HepG2 (cell line): ENCODE data around the gene CMTM3. TPM values are rescaled to one million over a fixed set of nuclear protein-coding genes. Genes with fewer than 3 reads are reported as not detected.

ENCODE experiments used
- FOSL2 ChIP-seq: sonication (generic); formaldehyde crosslinking; IDR thresholded peaks from 2 replicates; pipeline ENCODE4 v1.4.0; 2020; ENCODE audit warnings: missing genetic modification reagents
- GATAD2A ChIP-seq: IDR thresholded peaks from 2 replicates; pipeline ENCODE4 v1.6.1; 2016
- GZF1 ChIP-seq: sonication (generic); formaldehyde crosslinking; IDR thresholded peaks from 2 replicates; pipeline ENCODE4 v1.5.1; 2020; ENCODE audit warnings: mild to moderate bottlenecking, missing genetic modification reagents
- HNRNPUL1 ChIP-seq: fragments of 200-400 bp; formaldehyde crosslinking; IDR thresholded peaks from 2 replicates; pipeline ENCODE4 v1.6.1; 2017; ENCODE audit warnings: low read depth, mild to moderate bottlenecking, low read length, moderate library complexity
- KLF15 ChIP-seq: sonication (generic); formaldehyde crosslinking; IDR thresholded peaks from 2 replicates; pipeline ENCODE4 v1.8.1; 2023; ENCODE audit warnings: borderline replicate concordance, mild to moderate bottlenecking, inconsistent platforms, missing genetic modification reagents, mixed read lengths
- KLF16 ChIP-seq, 2 experiments: sonication (generic) in 1 of 2; formaldehyde crosslinking in 1 of 2; IDR thresholded peaks; 2 replicates each; pipeline versions ENCODE4 v1.6.1 to v1.8.0; 2016 to 2023; ENCODE audit warnings: missing genetic modification reagents in 2 of 2, missing compliant biosample characterization in 1 of 2
- MBNL3 ChIP-seq: fragments of 250-450 bp; sonication (Bioruptor Pico); conservative IDR thresholded peaks from 2 replicates; pipeline ENCODE4 v1.8.0; 2022; ENCODE audit warnings: mild to moderate bottlenecking, inconsistent platforms
- RARA ChIP-seq: IDR thresholded peaks from 2 replicates; pipeline ENCODE4 v1.6.1; 2016; ENCODE audit warnings: missing genetic modification reagents, missing compliant biosample characterization
- RBFOX2 ChIP-seq: fragments of 200-400 bp; formaldehyde crosslinking; IDR thresholded peaks from 2 replicates; pipeline ENCODE4 v1.6.1; 2017; ENCODE audit warnings: low read depth, mild to moderate bottlenecking, low read length
- RORA ChIP-seq: sonication (generic); formaldehyde crosslinking; IDR thresholded peaks from 2 replicates; pipeline ENCODE4 v1.5.0; 2020; ENCODE audit warnings: mild to moderate bottlenecking, missing genetic modification reagents, moderate library complexity
- SALL1 ChIP-seq: sonication (generic); formaldehyde crosslinking; IDR thresholded peaks from 2 replicates; pipeline ENCODE4 v1.8.0; 2022; ENCODE audit warnings: mild to moderate bottlenecking, missing genetic modification reagents
- TBX3 ChIP-seq: fragments of 450-650 bp; IDR thresholded peaks from 2 replicates; pipeline ENCODE4 v1.6.1; 2017; ENCODE audit warnings: antibody characterized with exemption, mild to moderate bottlenecking, inconsistent platforms, borderline replicate concordance
- ZFP36L2 ChIP-seq: sonication (generic); formaldehyde crosslinking; IDR thresholded peaks from 2 replicates; pipeline ENCODE4 v1.4.0; 2020; ENCODE audit warnings: missing genetic modification reagents
- ZNF138 ChIP-seq: sonication (generic); formaldehyde crosslinking; IDR thresholded peaks from 2 replicates; pipeline ENCODE4 v1.5.0; 2020; ENCODE audit warnings: mild to moderate bottlenecking, low read depth, missing genetic modification reagents
- ZNF746 ChIP-seq: sonication (generic); formaldehyde crosslinking; IDR thresholded peaks from 2 replicates; pipeline ENCODE4 v1.8.0; 2022; ENCODE audit warnings: mild to moderate bottlenecking, missing genetic modification reagents
- polyA plus RNA-seq, 8 experiments: library from polyadenylated mRNA; depleted of rRNA in 3 of 8; stranded (reverse) in 7 of 8; unstranded in 1 of 8; fragments of >200 nt; fragmentation: Illumina TruSeq in 4 of 8; extraction: Trizol in 4 of 8; gene quantifications; 2 replicates each; pipeline versions ENCODE4 v1.2.1 to v1.2.3, GENCODE V29; 2011 to 2016; ENCODE audit warnings: low read depth in 4 of 8, missing spikeins in 1 of 8, mixed read lengths in 1 of 8; ENCODE audit not compliant: insufficient read depth in 1 of 8
- total RNA-seq, 5 experiments: library from RNA; depleted of rRNA; stranded (reverse); fragments of >200 nt; fragmentation: Illumina TruSeq; extraction: Trizol; gene quantifications; 2 replicates each; pipeline ENCODE4 v1.2.3, GENCODE V29; 2016; ENCODE audit warnings: low read depth in 1 of 5
- TF ChIP-seq, protein P1 (sequence below): sonication (generic); formaldehyde crosslinking; IDR thresholded peaks from 2 replicates; pipeline ENCODE4 v1.4.0; 2020; ENCODE audit warnings: mild to moderate bottlenecking, missing genetic modification reagents
- TF ChIP-seq, protein P2 (sequence below): sonication (generic); formaldehyde crosslinking; IDR thresholded peaks from 2 replicates; pipeline ENCODE4 v1.4.0; 2020; ENCODE audit warnings: low read depth, missing genetic modification reagents
- TF ChIP-seq, protein P3 (sequence below): sonication (generic); formaldehyde crosslinking; IDR thresholded peaks from 2 replicates; pipeline ENCODE4 v1.5.1; 2020; ENCODE audit warnings: mild to moderate bottlenecking, missing genetic modification reagents, moderate library complexity

CMTM3 gene
- total and polyA plus RNA-seq, 2 of the 13 experiments (the other 11 are each of a cell fraction or from before 2014, with no cell fraction given): 29.2 to 48.7 TPM

DNA sequence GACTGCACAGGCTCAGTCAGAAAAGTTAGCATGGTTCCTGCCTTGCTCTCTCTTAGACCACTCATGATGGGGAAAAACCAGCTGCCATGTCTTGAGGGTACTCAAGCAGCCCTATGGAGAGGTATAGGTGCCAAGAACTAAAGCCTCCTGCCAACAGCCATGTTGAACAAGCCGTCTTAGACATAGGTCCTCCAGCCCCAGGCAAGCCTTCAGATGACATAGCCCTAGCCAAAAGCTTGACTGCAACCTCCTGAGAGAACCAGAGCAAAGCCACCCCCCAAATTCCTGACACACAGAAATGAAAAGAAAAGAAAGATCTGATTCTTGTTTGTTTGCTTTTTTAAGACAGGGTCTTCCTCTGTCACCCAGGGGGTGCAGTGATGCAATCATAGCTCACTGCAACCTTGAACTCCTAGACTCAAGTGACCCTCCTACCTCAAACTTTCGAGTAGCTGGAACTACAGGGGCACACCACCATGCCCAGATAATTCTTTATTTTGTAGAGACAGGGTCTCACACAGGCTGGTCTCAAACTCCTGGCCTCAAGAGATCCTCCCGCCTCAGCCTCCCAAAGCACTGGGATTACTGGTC, 36.3 kb downstream of the CMTM3 start (continued):
- TF ChIP-seq, protein P1, sequence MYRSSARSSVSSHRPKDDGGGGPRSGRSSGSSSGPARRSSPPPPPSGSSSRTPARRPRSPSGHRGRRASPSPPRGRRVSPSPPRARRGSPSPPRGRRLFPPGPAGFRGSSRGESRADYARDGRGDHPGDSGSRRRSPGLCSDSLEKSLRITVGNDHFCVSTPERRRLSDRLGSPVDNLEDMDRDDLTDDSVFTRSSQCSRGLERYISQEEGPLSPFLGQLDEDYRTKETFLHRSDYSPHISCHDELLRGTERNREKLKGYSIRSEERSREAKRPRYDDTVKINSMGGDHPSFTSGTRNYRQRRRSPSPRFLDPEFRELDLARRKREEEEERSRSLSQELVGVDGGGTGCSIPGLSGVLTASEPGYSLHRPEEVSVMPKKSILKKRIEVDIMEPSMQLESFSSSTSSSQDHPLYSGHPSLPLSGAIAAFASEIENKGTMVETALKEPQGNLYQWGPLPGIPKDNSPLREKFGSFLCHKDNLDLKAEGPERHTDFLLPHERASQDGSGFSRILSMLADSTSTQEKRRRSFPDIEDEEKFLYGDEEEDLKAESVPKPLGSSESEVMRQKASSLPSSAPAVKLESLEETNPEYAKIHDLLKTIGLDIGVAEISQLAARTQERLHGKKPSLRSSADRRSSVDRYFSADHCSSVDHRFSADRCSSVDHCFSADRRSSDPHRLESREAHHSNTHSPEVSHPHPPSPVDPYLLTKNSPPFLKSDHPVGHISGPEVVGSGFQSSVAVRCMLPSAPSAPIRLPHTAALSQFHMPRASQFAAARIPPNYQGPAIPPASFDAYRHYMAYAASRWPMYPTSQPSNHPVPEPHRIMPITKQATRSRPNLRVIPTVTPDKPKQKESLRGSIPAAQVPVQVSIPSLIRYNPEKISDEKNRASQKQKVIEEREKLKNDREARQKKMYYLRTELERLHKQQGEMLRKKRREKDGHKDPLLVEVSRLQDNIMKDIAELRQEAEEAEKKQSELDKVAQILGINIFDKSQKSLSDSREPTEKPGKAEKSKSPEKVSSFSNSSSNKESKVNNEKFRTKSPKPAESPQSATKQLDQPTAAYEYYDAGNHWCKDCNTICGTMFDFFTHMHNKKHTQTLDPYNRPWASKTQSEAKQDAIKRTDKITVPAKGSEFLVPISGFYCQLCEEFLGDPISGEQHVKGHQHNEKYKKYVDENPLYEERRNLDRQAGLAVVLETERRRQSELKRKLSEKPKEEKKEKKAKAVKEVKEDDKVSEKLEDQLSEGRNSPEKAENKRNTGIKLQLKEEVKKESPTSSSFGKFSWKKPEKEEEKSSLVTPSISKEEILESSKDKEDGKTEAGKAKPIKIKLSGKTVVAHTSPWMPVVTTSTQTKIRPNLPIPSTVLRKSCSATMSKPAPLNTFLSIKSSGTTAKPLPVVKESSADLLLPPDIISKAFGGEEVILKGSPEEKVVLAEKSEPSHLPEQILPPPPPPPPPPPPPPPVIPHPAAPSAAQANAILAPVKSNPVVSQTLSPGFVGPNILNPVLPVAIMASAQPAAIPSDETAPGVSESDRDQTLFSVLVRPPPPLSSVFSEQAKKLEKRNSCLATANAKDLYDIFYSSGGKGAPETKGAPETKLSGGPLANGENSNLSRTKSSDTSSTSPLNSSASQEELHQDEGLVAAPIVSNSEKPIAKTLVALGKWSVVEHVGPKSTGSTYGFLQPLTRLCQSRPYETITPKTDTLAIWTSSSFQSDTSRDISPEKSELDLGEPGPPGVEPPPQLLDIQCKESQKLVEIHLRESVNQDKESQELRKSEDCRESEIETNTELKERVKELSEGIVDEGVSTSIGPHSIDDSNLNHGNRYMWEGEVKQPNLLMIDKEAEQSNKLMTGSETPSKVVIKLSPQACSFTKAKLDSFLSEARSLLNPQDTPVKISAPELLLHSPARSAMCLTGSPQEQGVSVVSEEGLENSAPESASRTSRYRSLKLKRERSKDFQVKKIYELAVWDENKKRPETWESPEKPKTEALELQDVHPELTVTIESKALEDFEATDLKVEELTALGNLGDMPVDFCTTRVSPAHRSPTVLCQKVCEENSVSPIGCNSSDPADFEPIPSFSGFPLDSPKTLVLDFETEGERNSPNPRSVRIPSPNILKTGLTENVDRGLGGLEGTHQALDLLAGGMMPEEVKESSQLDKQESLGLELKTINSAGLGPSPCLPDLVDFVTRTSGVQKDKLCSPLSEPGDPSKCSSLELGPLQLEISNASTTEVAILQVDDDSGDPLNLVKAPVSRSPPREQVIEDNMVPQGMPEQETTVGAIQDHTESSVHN: no peak
- TF ChIP-seq KLF15 (CRISPR knock-in tag) (no peak), RBFOX2 (no peak), FOSL2 (CRISPR knock-in tag) (0 out of 2 replicates have a peak, but pooled peaks have one; percentile 14), HNRNPUL1 (no peak), ZNF138 (CRISPR knock-in tag) (no peak), TBX3 (no peak), GATAD2A (peak; percentile 82), GZF1 (CRISPR knock-in tag) (peak; percentile 96), KLF16 (CRISPR knock-in tag; IDR thresholded peaks at IDR 0.05) (no peak), SALL1 (peak; percentile 65), ZFP36L2 (CRISPR knock-in tag) (no peak), ZNF746 (CRISPR knock-in tag) (no peak), MBNL3 (no peak), RARA (peak; percentile 78), RORA (CRISPR knock-in tag) (no peak)
- TF ChIP-seq, protein P2, sequence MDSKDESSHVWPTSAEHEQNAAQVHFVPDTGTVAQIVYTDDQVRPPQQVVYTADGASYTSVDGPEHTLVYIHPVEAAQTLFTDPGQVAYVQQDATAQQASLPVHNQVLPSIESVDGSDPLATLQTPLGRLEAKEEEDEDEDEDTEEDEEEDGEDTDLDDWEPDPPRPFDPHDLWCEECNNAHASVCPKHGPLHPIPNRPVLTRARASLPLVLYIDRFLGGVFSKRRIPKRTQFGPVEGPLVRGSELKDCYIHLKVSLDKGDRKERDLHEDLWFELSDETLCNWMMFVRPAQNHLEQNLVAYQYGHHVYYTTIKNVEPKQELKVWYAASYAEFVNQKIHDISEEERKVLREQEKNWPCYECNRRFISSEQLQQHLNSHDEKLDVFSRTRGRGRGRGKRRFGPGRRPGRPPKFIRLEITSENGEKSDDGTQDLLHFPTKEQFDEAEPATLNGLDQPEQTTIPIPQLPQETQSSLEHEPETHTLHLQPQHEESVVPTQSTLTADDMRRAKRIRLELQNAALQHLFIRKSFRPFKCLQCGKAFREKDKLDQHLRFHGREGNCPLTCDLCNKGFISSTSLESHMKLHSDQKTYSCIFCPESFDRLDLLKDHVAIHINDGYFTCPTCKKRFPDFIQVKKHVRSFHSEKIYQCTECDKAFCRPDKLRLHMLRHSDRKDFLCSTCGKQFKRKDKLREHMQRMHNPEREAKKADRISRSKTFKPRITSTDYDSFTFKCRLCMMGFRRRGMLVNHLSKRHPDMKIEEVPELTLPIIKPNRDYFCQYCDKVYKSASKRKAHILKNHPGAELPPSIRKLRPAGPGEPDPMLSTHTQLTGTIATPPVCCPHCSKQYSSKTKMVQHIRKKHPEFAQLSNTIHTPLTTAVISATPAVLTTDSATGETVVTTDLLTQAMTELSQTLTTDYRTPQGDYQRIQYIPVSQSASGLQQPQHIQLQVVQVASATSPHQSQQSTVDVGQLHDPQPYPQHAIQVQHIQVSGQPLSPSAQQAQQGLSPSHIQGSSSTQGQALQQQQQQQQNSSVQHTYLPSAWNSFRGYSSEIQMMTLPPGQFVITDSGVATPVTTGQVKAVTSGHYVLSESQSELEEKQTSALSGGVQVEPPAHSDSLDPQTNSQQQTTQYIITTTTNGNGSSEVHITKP: no peak
- TF ChIP-seq, protein P3, sequence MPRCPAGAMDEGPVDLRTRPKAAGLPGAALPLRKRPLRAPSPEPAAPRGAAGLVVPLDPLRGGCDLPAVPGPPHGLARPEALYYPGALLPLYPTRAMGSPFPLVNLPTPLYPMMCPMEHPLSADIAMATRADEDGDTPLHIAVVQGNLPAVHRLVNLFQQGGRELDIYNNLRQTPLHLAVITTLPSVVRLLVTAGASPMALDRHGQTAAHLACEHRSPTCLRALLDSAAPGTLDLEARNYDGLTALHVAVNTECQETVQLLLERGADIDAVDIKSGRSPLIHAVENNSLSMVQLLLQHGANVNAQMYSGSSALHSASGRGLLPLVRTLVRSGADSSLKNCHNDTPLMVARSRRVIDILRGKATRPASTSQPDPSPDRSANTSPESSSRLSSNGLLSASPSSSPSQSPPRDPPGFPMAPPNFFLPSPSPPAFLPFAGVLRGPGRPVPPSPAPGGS (CRISPR knock-in tag): no peak
